Cerebellar cortex (tissue), 1 donor: ENCODE measurements around the gene MYH11.
"Not testable (repeated sequence)": the region's sequence is repeated elsewhere in the genome, so short reads cannot be mapped to it uniquely, and the experiment has no call there.

Source experiments
- DNase-seq: peaks from one replicate; pipeline ENCODE4 v3.0.0-alpha.2; 2015; ENCODE audit warnings: low spot score

Gene MYH11

DNA sequence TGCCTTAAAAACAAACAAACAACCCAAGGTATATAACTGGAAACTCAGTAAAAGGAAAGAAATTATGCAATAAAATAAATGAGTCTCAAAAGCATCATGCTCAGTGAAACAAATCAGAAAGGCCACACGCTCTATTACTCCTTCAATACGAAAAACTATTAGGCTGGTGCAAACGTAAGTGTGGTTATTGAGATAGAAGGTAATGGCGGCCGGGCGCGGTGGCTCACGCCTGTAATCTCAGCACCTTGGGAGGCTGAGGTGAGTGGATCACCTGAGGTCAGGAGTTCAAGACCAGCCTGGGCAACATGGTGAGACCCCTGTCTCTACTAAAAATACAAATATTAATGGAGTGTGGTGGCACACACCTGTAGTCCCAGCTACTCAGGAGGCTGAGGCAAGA lies 17.6 kb downstream of the MYH11 start:
- not testable (repeated sequence) for DNase-seq

DNA sequence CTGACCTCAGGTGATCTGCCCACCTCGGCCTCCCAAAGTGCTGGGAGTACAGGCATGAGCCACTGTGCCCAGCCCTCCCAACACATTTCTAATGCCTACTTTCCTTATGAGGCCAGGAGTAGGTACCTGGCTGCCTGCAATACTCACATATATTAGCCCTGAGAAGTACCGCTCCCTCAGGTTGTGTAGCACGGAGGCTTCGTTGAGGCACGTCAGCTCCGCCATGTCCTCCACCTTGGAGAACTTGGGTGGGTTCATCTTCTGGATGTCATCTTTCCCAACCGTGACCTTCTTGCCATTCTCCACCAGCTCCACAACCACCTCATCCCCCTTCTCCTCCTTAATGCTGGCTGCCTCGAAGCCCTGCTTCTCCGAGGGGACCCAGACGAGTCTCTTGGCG lies 19.1 kb downstream of the MYH11 start:
- no peak for DNase-seq

DNA sequence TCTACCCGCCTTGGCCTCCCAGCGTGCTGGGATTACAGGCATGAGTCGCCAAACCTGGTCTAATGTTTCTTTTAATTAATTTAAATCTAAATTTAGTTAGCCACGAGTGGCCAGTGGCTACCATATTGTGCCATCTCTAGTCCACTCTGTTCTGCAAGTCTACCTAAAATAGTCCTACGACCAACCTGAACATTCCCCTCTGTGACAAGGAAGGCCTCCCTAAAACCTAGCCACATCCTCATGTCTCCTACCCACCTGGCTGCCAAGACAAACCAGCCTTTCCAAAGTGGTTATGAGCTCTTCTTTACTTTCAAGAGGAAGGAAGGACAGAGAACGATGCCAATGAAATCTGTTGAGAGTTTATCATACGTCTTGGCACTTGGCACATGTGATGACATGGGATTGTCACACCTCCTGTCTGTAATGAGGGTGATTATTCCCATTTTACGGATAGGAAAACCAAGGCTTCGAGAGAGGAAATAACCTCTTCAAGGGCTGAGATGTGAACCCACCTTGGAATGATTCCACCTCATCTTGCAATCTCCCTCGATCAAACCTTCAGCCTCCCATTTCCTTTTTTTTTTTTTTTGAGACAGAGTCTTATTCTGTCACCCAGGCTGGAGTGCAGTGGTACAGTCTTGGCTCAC lies 19.7 kb downstream of the MYH11 start:
- no peak for DNase-seq

DNA sequence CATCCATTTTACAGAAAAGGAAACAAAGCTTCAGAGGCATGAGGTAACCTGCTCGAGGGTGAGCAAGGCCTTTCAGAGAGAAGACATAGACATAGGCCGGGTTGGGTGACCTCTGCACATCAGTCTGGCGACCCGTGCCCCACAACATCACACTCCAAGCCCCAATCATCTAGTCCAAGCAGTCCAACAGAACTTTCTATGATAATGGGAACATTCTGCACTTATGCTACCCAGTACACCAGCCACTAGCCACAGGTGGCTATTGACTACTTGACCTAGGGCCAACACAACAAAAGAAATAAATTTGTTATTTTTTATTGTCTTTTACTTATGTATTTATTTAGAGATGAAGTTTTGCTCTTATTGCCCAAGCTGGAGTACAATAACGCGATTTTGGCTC lies 20.8 kb downstream of the MYH11 start:
- DNase-seq: no peak

DNA sequence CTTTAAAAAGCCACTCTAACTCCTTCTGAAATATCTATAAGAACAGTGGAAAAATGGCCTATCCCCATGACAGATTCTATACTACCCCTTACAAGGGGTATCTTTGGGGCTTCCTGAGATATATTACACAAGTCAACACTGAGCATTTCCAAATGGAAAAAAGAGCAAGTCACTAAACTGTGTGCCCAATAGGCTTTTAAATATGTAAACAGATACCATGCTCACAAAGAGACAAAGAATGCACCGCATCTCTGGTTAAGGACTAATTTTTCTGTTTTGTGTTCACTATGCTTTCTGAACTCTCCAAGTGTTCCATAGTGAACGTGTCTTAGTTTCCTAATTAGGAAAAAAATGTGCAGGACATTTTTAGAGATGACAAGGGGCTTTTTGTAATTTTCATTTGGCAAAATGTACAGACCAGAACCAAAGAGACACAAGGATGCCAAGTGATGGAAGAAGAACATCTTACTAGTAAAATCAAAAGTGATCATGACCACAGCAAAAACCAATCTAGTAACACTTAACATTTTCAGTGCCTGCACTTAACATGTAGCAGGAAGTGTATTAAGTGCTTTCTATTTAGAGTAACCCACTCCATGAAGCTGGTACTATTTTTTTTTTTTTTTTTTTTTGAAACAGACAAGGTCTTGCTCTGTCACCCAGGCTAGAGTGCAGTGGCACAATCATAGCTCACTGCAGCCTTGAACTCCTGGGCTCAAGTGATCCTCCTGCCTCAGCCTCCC lies 21.5 kb downstream of the MYH11 start:
- no peak for DNase-seq

DNA sequence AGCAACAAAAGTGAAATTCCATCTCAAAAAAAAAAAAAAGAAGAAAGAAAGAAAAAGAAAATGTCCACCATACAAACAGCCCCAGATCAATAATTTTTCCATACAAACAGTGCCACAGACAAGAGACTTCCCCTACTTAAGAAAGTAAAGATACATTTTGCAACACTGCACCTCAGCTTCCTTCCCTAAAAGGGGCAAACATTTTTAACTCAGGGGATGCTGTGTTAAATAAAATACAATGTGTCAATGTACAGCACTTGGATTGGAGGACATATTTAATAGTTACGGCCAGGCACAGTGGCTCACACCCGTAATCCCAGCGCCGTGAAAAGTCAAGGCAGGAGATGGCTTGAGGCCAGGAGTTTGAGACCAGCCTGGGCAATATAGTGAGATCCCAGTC lies 22.3 kb downstream of the MYH11 start:
- DNase-seq: no peak

DNA sequence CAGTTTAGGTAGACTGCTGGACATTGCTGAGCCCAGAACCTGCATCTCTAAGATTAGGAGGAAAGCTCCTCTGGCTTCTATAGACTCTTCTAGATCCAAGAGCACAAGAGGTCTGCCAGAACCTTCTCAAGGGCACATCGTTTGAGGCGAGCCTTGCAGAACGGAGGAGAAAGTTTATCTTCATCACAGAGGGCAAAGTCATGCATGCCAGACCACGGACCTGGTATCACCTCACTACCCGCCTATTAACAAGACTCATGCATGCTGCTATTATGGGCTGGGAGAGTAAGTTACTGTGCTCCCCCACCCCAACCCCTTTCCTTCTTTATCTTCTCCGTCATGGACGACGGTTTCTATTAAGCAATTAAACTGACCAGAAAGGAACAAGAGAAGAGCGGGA lies 23.3 kb downstream of the MYH11 start:
- no peak for DNase-seq

DNA sequence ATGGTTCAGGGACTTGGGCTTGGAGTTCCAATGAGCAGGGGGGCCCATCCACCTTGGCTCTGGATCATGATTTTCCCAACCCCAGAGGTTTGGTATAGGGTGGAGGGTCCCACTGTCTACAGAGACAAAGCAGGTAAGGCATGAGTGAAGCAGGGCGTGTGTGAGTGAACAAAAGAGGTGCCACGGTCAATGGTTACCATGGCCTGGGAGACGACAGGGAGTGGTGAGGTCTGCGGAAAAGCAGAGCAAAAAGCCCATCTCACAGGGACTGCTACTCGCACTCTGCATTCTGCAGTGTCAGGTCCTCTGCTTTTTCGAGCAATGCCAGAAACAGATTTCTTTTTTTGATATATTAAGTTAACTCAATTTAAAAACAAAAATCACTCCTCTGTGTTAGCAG lies 24.6 kb downstream of the MYH11 start:
- DNase-seq: no peak

DNA sequence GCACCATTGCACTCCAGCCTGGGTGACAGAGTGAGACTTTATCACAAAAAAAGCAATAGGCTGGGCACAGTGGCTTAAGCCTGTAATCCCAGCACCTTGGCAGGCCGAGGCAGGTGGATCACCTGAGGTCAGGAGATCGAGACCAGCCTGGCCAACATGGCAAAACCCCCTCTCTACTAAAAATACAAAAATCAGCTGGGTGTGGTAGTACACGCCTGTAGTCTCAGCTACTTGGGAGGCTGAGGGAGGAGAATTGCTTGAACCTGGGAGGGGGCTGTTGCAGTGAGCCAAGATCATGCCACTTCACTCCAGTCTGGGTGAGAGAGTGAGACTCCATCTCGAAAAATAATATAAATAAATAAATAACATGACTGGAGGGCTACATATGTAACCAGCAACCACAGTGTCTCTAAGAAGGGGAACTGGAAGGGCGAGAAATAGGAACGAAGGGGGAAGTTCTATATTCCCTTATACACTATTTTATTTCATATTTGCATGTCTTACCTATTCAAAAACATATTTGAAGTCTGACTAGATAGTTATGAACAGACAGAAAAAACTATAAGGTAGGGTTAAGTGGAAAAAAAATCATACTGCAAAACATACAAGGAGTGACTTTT lies 25.9 kb downstream of the MYH11 start:
- DNase-seq: no peak

DNA sequence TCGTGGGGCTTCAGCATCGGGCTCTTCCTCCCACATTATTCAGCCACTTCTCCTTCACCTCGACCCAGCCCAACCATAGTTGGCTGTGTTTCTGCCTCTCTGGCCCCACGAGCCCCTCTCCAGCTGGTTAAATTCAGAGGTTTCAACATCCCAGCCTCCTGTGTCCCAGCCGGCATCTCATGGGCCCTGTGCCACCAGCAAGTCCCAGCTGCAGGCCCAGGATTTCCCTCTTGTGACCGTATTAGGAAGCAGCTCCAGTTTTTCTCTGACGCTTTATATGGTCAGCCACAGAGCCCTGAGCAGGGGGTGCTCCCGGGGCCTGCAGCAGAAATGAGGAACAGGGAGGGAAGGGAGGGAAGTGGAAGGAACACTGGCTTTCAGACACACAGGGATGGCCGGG lies 27.4 kb downstream of the MYH11 start:
- no peak for DNase-seq

DNA sequence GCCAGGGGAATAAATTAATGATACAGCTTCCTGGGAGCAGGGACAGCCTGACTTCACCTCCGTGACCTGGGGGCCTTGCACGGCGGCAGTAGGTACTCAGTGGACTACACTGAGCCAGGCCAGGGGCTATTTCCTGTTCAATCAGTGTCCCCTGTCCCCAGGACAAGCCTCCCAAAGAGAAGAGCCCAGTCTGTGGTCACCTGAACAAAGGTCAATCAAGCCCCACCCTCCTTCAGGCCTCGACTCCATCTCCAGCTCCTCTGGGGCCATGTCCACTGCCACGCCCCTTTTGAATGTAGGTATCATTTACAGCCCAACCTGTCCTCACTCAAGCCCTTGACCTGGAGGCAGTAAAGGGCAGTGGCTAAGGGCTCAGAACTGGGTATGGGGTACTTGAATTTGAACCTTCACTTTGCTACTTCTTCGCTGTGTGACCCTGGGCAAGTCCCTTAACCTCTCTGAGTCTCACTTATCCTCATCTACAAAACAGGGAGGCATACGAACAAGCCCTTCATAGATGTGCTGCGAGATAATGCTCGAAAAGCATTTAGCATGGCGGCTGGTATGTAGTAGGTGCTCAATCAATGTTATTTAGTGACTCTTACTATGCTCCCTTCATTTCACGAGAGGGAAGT lies 29.0 kb downstream of the MYH11 start:
- DNase-seq: no peak

DNA sequence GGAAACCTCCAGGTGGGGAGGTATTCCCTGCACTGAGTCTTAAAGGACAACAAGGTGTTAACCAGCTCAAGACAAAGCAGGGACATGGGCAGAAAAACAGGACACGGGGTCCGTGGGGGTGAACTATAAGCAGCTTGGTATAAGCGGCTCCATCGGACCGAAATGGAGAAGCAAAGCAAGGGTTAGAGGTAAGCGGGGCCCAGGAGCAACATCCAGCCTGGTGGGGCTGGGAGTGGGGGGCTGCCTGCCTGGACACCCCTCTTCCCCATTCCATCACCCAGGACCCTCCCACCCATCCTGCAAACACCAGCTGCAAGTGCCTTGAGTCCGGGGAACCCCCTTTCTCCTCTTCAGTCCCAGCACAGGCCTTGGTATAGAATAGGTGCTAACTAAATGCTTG lies 29.5 kb downstream of the MYH11 start:
- DNase-seq: no peak

DNA sequence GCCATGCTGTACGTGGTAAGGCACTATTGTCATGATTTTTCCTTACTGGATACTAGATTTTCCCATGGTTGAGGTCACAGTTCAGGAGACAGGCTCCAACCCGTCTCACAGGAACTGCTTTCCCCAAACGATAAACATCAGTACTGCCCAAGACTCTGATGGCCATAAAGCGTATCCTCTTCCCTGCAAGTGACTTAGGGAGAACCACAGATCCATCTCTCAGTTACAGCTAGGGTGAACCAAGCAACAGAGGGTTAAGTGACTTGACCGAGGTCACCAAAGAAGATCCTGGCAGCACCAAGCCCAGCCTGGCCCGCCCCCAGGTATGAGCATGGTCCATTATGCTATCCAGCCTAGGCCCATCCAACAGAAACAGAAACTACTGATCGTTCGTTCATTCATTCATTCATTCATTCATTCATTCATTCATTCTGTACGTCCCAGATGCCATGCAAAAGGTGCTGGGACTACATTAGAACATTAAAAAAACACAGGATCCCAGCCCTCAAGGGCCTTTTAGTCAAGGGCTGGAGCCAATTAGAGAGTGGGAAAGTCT lies 31.0 kb downstream of the MYH11 start:
- DNase-seq: no peak

DNA sequence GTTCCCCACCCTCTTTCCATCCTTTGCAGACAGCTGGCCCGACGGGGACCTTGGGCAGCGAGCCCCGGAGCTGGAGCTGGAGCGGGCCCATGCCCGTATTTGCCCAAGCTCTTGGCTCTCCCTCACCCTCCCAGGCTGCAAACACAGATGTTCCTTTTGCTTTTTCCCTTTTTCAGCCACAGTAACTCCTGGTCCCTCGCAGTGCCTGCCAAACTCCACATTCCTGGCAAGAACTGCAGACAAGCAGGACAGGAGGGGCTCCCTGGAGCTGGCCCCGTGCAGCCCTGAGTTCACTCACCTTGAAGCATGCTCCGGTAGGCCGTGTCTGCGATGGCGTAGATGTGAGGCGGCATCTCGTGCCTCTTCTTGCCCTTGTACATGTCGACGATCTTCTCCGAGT lies 33.9 kb downstream of the MYH11 start:
- no peak for DNase-seq

DNA sequence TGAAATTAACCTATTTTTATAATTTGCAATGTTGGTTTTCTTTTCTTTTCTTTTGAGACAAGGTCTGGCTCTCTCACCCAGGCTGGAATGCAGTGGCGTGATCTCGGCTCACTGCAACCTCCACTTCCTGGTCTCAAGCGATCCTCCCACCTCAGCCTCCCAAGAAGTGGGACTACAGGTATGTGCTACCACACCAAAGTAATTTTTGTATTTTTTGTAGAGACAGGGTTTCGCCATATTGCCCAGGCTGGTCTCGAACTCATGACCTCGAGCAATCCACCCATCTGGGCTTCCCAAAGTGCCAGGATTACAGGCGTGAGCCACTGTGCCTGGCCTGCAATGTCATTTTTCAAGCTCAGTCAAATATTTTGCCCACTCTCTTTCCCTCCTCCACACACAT lies 36.0 kb downstream of the MYH11 start:
- no peak for DNase-seq

DNA sequence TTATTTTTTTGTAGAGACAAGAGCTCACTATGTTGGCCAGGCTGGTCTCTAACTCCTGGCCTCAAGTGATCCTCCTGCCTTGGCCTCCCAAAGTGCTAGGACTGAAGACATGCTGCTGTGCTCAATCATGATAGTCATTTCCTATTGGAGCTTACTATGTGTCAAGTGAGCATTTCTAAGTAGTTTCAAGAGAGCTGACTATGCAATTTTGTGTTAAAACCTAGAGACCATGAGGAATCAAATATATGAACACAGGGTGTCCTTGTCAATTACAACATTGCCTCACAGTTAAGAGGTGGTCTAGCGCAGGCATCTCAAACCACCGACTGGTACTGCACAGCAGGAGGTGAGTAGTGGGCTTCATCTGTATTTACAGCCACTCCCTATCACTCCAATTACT lies 37.8 kb downstream of the MYH11 start:
- no peak for DNase-seq

DNA sequence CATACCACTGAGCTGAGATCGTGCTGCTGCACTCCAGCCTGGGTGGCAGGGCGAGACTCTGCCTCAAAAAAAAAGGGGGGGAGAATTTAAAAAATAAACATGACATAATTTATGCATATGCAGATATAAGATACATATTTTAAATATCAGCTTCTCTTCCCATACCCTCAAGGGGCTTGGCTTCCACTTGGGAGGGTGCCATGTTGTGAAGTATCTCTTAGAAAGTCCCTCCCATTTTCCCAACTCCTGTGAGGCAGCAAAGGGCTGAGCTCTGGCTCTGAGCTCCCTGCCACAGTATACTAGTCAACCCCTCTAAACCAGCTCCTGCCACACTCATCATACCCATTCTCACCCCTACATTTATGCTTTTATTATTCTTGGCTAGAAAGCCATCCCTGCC lies 39.4 kb downstream of the MYH11 start:
- DNase-seq: no peak

DNA sequence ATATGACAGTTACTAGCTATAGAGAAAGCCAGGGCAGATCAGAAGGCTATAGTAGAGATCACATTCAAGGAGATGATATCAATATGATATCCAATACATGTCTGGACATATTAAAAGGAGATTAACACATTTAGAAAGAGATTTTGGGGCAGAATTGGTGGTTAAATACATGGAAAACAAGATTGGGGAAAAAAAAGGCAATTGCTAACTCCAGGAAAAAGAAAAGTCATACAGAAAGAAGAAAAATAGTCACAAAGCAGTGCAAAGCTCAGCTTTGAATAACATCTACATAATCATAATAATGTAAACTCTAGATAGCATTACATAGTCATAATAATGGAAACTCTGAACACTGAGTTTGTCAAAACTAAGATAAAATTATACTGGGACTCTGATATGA lies 40.6 kb downstream of the MYH11 start:
- DNase-seq: no peak

DNA sequence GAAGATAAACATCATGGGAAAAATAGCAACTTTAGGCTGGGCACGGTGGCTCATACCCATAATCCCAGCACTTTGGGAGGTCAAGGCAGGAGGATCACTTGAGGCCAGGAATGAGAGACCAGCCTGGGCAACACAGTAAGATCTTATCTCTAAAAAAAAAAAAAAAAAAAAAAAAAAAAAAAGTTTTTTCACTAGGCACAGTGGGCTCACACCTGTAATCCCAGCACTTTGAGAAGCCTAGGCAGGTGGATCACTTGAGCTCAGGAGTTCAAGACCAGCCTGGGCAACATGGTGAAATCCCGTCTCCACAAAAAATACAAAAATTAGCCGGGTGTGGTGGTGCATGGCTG lies 44.5 kb downstream of the MYH11 start:
- not testable (repeated sequence) for DNase-seq

DNA sequence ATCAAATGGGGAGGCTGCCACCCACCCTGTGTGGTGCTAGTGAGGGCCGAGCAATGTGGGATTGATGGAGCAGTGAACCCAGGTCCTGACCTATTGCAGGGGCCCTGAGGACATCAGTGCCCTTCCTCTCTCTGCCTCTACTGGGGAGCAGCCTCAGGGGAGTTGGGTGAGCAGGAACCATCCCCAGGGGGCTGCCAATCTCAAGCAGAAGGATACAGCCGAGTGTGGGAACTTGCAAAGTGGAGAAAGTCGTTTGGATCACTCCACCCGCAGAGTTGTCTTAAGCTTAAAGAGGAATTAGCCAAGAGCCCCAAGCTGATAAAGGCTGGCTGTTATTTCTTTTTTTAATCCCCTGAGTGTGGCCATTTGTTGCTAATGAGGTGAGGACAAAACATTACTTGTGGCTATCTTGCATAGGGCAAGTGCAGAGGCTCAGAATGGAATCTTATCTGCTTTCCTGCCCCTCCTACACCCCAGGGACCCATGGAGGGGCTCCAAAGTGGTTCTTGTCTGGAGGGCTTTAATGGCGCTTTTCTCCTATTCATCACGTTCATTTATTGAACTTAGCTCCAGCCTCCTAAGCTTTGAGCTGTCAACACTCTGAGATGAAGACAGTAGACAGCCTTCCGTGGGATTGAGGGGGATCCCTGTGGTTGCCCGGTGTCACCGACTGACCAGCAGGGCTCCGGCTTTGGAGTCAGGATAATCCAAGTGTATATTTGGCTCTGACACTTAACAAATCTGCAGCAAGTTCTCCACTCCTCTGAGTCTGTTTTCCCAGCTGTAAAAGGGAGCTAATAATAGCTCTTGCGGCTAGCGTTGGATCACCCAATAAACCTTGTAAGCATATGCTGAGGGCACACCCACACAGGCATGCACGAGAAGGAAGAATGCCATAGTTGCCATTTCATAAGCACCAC lies 45.1 kb downstream of the MYH11 start:
- DNase-seq: no peak

DNA sequence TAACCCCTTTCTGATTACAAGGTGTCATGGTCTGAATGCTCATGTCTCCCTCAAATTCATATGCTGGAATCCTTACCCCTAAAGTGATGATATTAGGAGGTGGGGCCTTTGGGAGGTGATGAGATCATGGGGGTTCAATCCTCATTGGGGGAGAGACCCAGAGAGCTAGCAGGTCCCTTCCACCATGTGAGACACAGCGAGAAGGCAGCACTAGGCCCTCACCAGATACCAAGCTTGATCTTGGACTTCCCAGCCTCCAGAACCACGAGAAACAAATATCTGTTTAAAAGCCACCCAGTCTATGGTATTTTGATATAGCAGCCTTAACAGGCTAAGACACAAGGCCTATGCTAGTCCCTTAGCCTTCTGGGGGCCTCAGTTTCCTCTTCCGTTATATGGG lies 45.9 kb downstream of the MYH11 start:
- no peak for DNase-seq

DNA sequence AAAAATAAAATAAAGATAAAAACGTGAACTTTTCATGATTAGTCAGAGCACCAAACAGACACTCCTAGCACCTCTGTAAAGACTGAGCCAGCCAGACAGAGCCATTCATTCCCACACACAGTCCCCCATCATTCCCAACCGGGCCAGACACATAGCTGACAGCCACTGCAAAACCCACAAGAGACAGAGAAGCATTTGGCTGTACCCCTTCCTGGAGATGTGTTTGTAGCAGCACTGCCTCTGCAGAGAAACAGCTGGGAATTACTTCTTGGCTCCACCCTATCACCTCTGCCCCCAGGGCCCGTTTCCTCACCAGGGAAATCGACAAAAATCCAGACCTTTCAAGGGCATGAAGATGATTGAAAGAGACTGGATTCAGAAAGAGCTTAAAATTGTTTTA lies 46.4 kb downstream of the MYH11 start:
- no peak for DNase-seq
